Stimulated activated CD4-positive, alpha-beta T cell treated with anti-CD3 and anti-CD28 coated beads, Interleukin-4, amount 100 ng/mL, for 4 hours (primary cell): Measurements from ENCODE around the gene ANO1.

Source experiments
- DNase-seq, 2 experiments: peaks; one replicate each; pipeline ENCODE4 v3.0.0-alpha.2; 2020

Gene ANO1

GRCh38 chr11:70074746-70075145, 3.4 kb upstream of the ANO1 start:
- no peak for DNase-seq

- no peak for DNase-seq
These were observed 2.3 kb upstream of the ANO1 start for GRCh38 chr11:70075836-70076235.

GRCh38 chr11:70076461-70076931, 1.6 kb upstream of the ANO1 start:
- DNase-seq, result no peak

DNA sequence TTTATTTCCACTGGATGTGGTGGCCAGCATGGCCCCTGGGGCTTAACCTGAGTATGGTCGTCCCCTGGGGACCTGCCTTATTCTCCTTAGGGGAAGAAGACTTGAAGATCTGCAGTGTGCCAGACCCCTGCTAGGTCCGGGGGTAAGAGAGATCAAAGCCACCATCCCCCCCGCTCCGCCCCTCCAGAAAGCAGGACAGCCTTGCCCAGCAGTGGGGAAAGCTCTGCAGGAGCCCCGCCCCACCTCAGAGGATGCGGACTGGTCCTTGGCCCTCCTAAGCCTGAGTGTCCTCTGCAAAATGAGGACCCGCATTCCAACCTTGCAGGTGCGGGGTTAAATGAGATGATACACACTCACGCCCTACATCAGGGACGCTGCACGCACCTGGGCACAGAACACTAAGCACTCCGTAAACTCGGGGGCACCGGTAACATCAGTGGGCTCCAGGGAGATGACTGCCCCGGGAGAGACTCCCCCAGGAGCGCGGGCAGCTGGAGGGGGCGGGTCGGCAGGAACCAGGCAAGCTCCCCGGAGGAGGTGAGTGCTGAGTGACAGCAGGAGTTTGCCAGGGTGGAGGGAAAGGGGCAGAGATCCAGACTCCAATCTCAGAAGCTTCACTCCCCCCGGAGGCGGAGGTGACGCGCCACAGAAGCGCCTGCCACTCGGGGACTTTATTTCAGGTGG, 564 bp upstream of the ANO1 start:
- DNase-seq, result no peak

DNA sequence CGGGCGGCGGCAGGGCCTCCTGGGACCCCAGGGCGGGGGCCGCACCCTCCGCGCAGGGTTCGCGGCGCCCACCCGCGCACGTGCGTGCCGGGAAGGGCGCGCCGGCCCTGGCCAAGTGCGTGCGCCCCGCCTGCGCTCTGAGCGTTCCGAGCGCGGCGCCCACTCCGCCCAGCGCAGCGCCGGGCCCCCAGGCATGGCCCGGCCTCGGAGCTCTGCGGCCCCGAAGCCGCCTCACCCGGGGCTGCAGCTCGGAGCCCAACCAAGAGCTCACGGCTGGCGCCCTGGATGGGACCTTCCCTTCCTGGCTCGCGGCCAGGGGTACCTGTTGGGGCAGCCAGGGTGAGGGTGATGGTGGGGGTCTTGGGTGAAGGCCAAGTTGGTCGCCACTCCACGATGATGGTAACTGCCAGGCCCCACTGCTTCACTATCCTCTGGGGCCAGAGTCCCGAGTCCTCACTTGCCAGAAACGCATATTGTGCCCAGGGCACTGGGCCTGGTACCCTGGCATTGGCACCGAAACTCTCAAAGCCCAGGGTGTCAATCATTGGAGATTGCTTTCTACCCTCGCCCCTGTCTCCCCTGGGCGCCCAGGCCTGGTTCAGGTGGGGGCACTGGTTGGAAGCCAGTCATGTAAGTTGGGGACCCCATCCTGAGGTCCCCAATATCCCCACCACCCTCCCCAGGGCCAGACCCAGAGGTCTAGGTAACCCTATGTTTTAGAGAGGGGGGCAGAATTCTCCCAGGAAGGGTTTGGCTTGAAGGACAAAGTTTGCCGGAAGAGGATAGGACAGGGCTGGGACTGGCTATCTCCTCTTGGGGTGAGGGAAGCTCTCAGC, 882 bp downstream of the ANO1 start:
- DNase-seq, result no peak

GRCh38 chr11:70079691-70080090, 1.6 kb downstream of the ANO1 start:
- DNase-seq, result no peak

- DNase-seq, result no peak
These were observed 2.6 kb downstream of the ANO1 start for GRCh38 chr11:70080763-70081162.

DNA sequence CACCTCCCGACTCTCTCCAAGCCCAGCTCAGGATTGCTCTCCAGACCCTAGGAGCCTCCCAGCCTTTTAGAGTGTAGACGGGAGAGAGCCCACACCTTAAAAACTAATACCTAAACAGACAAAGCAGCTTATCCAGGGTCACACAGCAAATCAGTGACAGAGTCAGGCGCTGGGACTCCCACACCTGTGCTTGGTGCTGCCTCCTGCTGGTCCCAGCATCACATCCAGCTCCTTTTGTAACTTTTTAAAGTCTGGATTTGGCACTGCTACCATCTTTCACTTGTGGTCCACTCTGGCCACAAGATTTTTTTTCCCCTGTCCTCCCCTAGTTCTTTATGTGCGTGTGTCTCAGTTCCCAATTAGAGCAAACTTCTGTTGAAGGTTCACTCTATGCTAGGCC, 4.7 kb downstream of the ANO1 start:
- no peak for DNase-seq

DNA sequence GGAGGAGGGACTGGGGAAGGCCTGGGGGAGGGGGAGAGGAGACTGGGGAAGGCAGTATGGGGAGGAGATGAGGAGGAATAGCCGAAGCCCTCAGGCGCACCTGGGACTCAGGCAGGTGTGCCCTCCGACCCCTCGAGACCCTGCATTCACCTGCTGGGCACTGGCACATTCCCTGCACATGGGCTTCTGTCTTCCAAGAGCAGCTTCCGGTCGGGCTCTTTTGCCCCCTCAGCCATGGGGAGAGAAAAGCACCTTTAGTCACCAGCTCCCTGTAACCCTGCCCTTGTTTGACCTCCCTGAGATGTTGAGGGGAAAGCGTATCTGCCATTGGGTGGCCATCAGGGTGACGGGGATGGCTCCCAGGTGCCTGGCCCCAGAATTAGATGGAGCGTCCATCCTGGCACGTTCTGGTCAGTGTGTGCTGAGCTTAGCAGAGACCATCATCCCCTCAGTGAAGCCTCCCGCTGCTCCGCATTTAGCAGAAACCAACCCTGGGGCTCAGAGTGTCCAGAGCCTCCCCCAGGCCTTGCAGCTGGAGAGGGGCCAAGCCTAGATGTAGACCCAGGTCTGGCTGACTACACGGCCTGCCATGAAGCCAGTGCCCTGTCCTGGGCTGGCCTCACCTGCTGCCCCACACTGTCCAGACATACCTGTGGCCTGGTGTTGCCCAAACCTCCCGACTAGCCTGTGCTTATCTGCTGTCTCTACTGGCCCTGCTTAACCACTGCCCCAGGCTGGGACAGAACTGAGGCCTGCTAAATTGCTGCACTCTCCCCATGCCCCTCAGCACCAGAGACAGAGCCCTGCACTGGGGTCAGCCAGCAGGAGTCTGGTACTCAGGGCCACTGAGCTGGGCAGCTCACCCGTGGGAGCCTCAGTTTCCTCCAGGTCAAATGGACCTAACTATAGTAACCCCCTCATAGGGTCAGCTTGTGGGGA, 6.2 kb downstream of the ANO1 start:
- no peak for DNase-seq

DNA sequence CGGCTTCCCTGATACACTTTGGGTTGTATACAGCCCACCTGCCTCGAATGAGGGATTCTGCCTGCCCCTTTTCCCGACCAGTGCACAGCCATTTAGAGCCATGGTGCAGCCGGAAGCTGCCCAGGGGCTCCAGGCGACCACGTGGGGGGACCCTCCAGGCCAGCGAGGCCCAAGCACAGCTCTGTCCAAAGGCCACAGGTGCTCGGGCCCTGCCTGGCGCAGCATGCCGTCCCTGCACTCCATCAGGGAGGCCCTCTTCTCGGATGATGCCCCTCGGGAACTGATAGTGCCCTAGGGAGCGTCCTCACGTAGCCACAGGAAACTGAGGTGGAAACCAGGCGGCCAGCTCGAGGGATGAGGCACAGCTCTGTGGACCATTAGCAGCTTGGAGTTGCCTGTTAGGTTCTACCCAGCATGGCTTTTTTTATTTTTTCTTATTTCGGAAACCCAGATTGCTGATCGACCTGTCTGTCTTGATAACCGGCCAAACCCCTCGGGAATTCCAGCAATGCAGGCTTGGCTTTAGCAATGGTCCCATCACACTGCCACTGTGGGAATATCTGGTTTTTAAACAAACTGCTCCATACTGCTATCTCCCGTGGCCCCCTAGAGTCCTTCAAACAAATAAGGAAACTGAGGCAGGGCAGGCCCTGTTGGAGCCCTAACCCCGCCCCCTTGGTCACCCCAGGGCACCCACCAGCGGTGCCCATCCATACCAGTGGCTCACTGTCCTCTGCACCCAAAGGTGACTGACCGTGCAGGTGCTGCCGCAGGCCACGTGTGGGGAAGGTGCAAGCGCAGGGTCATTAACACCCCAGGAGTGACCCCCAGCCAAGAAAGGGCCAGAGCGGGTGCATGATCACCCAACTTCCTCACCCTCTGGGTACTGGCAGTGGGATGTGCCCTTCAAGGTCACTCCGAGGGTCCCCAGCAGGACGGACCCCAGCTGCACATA, 8.0 kb downstream of the ANO1 start:
- DNase-seq, result no peak

DNA sequence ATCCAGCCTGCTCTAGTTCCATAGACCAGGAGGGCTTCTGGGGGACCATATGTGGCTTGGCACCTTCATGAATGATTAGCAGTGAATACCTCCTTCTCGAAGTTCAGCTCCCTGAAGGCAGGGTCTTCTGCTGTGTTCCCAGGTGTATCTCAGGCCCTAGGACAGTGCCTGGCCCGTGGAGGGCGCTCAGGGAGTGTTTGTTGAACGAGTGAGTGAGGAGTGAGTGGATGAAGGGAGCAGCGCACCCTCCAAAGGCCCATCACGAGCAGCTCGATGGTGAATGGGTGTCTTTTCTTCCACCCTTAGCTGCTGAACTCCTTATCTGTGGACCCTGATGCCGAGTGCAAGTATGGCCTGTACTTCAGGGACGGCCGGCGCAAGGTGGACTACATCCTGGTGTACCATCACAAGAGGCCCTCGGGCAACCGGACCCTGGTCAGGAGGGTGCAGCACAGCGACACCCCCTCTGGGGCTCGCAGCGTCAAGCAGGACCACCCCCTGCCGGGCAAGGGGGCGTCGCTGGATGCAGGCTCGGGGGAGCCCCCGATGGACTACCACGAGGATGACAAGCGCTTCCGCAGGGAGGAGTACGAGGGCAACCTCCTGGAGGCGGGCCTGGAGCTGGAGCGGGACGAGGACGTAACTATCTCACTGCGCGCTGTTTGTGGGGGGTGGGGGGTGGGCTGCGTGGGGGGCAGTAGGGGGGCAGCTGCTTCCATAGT, 9.5 kb downstream of the ANO1 start:
- no peak for DNase-seq

GRCh38 chr11:70088735-70089250, 10.7 kb downstream of the ANO1 start:
- DNase-seq, result no peak

GRCh38 chr11:70089631-70090030, 11.5 kb downstream of the ANO1 start:
- DNase-seq, result no peak

DNA sequence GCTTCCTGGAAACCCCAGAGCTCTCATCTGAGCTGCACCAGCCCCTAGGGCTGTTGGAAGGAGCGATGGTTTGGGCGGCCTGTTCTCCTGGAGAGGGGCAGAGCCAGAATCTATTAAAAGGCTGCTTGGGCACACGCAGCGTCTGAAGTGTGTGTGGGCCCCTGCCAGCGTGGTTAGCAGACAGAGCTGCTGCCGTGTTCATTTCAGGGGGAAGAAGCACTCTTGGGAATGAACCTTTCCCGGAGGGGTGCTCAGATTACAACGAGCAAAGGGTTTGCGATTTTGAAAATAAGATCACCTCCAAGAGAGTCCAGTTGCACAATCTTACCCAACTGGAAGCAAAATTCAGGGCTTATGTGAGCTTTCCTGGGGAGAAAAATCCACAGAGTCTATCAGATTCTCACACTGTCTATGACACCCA, 12.9 kb downstream of the ANO1 start:
- no peak for DNase-seq

GRCh38 chr11:70091638-70092037, 13.5 kb downstream of the ANO1 start:
- no peak for DNase-seq

DNA sequence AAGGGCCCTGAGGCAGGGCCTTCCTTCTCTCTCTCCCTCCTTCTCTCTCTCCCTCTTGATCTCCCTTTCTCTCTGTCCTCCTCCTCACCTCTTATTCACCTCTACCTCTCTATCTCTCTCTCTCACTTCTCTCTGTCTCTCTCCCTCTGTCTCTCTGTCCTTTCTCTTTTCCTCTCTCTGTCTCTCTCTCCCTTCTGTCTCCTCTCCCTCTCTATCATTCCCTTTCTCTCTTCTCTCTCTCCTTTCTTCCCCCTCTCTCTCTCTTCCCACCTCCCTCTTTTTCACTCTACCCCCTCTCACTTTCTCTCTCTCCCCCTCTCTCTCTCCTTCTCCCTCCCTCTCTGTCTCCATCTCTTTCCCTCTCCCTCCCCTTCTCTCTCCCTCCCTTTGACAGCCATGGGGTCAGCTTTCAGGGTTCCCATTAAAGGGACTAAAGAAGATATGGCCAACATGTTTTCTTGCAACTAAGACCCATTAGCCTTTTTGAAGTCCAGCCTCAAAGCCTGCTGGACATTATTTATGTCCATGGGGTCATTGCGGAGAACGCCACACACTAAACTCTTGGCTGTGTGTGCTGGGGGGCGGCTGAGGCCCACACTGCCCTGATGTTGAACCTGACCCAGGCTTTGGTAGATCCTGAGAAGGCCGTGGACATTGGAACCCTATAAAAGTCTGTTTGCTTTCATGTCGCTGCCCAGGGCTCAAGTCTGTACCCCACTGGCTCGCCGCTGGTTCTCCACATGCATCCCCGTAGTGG, 15.0 kb downstream of the ANO1 start:
- DNase-seq, result no peak

DNA sequence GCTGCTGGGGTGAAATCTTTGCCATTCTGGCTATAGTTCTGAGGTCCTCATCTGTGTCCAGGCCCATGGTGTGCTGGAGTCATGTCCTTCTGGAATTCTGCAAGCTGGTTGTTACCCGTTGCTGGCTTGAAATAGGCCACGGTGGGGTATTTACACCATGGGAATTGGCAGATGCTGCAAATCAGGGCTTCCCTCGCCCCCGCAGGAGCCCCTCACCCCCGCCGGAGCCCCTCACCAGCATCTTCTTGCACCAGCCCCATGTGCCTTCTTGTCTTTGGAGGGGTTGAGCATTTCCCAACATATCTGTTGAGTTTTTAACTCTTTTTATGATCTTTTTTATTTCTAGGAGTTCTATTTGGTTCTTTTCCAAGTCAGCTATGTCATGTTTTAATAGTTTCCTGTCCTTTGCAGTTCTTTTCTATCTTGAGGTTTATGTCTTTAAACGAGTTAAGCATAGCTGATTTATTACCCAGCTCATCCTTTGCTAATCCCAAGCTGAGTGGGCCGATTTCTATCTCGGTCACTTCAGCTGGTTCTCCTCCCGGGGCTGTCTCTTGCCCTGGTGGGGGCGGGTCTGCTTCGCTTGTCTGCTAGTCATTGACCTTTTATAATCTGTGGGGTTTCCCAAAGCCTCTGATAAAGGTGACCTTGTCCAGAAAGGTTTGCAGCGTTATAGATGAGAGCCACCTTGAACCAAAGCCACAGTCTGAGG, 17.6 kb downstream of the ANO1 start:
- DNase-seq, result no peak

- no peak for DNase-seq
These were observed 19.9 kb downstream of the ANO1 start for GRCh38 chr11:70097783-70098563.

DNA sequence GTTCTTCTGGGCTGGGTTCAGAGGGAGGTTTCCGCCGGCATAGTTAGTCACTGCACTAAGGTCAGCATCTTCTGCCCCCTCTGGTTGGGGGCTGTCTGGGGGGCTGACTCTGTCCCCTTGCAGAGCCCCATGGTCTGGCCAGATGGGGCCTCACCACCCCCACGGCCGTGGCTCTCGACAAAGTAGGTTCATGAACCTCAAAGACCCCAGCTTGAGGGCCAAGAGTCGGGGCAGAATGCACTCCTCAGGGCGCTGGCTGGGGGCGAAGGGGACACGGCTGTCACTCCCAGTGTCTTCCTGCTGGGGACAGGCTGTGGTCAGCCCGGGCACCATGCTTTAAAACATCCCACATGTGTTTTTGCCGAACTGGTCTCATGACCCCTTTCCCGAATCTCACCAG, 20.8 kb downstream of the ANO1 start:
- DNase-seq, result no peak
